ENCODE measurements around the gene FRMD3.

DNA sequence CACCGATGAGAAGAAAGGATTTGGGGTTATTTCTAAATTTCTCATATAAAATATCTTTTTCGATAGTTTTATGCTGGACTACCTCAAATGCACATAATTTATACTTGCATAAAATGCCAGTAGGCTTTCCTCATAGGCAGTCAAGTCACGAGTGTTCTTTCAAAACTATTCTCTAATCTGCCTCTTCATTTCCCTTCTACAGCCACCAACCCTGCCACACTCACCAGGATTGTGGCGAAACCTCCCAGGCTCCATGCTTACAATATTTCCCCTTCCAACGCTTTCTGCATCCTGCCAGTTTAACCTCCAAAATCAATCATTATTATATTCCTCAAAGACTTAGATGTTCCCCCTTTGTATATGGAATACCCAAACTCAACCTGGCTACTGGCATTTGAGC is 65.4 kb downstream of the FRMD3 start:
- TF ChIP-seq, protein P1, sequence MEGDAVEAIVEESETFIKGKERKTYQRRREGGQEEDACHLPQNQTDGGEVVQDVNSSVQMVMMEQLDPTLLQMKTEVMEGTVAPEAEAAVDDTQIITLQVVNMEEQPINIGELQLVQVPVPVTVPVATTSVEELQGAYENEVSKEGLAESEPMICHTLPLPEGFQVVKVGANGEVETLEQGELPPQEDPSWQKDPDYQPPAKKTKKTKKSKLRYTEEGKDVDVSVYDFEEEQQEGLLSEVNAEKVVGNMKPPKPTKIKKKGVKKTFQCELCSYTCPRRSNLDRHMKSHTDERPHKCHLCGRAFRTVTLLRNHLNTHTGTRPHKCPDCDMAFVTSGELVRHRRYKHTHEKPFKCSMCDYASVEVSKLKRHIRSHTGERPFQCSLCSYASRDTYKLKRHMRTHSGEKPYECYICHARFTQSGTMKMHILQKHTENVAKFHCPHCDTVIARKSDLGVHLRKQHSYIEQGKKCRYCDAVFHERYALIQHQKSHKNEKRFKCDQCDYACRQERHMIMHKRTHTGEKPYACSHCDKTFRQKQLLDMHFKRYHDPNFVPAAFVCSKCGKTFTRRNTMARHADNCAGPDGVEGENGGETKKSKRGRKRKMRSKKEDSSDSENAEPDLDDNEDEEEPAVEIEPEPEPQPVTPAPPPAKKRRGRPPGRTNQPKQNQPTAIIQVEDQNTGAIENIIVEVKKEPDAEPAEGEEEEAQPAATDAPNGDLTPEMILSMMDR (IDR thresholded peaks at IDR 0.05): no peak
- no peak for TF ChIP-seq POLR2A (IDR thresholded peaks at IDR 0.05)
